Activated CD8-positive, alpha-beta memory T cell treated with anti-CD3 and anti-CD28 coated beads, Interleukin-2, amount 50 U/mL, for 4 hours (primary cell): Measurements from ENCODE around the gene SUGCT.

Experiments used
- DNase-seq: peaks from one replicate; pipeline ENCODE4 v3.0.0-alpha.2; 2020

The SUGCT gene

DNA sequence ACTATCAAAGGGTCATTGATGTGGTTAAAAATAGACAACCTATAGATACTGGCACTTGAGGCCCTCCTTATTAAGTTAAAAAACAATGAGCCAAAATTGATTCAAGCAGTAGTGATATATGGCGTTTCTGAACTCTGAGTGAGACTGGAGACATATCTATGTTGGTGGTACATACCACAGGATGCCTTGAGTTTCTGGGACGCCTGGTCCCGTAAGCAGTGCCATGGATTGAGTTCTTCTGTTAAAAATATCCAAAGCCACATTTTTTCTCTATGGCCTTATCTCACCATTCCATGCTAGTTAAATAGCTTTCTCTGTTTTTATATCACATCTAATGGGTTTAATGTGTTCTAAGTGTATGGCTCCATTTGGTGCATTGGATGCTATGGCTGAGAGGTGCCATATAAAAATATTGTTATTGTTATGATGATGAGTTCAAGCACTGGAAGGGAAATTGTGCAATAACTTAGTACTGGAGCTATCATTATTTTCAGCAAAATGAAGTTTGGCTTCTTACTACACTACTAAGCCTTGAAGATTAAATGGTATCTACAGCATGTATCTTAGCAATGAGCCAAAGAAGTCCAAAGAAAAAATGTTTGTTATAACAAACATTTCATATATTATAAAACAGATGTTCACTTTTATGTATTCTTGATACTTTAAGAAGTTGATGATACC is 713.9 kb downstream of the SUGCT start:
- DNase-seq = no peak

DNA sequence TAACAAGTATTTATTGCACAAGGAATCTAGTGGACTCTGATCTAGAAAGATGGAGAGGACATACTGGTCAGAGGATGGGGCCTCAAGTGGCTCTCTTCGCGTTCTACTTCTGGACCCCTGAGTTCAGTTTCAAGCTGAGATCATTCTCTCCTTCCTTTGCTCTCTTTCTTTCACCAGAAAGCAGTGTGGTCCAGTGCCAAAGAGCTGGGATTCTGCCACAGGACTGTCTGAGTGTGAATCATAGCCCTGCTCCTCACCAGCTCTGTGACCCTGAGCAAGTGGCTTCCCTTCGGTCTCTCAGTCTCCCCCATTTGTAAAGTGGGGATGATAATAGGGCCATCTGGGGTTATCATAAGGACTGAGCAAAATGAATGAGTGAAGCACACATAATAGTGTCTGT is 715.2 kb downstream of the SUGCT start:
- no peak for DNase-seq

DNA sequence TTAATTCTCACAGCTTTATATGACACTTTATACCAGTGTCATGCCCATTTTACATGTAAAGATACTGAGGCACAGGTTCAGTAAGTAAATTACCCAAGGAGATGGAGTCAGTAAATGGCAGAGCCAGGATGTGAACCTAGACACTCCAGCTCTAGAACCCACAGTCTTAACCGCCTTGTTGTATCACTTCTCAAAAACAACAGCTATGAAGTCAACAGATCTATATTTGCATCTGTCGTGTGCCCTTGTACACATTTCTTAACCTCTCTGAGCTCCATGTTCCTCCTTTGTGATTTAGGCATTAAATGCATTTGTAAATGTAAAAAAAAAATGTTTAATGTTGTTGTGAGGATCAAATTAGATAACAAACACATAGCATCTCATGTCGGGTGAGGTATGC is 716.2 kb downstream of the SUGCT start:
- no peak for DNase-seq

DNA sequence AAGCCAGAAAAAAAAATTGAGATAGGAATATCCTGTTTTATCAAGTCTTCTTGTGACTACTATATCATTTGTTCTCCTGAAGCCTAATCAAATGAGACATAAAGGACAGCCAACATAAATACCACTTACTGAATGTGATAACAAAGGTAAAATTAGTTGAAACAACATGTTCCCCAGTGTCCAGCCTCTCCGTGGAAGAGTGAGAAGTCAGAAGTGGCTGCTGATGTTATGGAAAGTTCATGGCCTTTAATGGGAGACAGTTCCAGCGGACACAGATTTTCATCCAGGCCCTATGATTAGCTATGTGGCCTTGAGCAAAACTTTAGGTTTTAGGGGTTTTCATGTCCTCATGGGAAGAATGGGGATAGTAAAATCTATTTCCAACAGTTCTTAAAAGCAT is 724.3 kb downstream of the SUGCT start:
- no peak for DNase-seq

DNA sequence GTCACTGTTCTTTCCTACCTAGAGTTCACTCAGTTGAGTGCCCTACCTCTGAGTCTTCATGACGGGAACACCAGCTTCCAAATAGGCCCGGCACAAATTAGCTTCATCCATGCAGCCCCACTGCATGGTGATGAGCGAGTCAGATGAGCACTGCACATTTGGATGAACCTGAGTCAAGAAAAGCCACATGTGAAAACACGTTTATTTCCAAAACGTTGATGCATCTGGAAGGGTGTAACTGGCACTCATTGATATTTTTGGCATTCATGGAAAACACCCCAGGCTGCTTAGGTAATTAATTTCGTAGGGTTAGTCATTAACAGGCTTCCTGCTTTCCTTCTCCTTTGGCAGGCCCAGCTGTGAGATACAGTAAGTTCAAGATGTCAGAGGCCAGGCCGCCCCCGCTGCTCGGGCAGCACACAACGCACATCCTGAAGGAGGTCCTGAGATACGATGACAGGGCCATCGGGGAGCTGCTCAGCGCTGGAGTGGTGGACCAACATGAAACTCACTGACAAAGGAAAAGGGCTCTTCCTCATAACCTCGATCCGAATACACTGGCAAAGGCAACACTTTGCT is 725.2 kb downstream of the SUGCT start:
- DNase-seq = no peak

DNA sequence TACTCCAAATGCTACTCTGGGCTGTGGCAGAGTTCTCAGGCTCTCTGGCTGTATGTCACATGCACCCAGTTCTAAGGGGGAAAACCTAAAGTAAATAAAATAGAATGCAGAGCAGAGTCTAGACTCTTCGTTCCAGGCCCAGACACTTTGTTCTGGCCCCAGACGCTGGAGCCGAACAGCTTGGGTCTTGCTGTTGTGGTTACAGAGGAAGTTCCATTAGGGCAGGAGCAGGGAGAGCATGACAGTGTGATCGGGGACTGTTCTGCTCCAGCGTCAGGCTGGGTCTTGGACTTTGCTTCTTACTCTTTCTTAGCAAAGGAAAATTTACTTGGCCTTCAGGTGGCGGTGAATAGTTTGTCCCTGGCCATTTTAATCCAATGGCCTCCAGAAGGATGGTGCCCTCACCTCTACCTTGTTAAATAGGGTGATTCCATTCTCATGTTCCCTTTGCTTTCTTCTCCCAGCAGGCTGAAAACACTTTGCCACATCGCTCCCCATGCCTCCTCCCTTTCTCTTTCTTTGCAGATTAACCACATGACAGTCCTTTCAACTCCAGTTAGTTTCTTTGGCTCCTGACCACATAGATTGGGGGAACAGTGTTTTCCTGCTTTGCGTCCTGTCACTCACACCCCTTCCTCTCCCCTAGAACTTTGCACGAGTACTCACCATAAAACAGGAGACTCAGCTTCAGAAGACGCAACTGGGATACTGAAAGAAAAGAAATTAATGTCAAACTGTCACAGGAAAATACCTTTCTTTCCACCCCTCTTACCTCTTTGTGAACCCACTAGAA is 730.8 kb downstream of the SUGCT start:
- no peak for DNase-seq

DNA sequence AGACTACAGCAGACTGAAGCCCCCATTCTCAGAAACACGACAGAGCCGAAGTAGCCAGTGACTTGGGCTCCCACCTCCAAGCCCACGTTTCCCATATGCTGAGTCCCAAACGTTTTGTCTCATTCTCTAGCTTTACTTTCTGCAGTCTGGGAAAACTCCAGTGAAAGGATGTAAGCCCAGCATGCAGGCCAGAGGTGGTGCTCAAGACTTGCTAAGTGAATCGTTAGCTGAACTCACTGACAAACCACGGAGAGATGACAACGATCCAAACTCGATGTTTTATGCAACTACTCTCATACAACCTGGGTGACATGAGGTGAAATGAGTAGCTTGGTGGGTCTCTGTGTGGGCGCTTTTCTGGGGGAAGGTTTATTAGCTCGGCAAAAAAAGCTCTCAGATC is 731.8 kb downstream of the SUGCT start:
- DNase-seq = no peak

DNA sequence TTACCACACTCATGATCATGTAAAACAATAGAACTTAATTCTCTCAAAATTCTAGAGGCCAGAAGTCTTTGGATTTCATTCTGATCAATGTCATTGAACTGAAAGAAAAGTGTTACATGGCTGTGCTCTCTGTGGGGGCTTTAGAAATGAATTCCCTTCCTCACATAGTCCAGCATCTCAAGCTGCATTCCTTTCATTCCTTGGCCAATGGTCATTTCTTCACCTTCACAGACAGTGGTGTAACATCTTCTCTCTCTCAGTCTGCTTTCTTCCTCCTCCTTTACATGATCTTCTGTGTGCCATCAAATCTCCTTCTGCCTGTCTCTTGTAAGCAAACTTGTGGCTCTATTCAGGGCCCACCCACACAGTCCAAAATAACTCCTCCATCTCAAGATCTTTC is 735.3 kb downstream of the SUGCT start:
- no peak for DNase-seq

DNA sequence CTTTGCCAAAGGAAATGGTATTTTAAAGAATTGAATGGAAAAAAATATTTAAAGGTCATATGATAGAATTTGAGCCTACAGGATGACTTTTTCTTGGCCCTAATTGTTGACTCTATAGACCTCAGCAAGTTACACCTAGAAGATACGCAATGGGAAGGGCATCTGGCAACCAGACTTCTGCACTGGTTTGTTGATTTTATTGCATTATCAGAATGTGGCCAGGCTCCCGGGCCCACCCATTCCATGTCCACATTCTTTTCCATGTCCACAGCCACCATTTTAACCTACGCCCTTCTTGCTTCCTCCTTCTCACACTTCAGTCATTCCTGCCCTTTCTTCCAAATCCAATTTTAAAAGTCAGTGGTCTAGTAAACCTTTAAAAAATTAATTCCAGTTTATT is 738.4 kb downstream of the SUGCT start:
- no peak for DNase-seq

DNA sequence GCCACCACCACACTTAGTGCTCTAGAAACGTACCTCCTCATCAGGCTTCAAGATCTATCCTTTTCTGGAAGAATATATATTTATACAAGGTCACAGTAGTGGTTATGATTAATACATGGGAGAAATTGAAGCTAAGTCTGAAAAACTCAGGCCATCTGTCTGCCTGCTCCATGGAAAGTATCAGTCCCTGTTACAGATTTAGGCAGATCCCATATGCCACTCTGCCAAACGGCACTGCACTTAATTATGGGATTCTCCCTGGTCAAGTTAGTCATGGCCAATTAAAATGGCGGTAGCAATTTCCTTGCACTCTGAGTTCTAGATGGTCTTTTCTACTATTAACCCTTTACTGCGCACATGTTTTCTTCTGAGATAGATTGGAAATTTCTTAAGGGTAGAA is 740.0 kb downstream of the SUGCT start:
- no peak for DNase-seq

DNA sequence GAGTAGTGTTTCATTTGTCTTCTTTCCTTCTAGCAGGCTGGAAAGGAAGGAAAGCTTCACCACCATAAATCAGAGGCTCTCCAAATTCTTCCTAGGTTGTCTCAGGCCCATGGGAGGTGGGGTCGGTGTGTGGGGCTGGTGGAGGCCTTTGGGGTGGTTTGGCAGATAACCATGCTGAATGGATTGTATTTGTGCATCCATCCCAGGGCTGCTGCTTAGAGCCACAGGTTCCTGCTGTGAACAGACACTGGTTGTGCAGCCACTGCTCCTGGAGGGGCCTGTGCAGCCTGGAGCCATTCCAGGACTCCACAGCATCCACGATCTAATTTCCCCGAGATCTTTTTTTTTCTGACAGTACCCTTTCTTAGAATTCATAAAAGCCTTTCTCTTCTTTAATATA is 741.8 kb downstream of the SUGCT start:
- no peak for DNase-seq

DNA sequence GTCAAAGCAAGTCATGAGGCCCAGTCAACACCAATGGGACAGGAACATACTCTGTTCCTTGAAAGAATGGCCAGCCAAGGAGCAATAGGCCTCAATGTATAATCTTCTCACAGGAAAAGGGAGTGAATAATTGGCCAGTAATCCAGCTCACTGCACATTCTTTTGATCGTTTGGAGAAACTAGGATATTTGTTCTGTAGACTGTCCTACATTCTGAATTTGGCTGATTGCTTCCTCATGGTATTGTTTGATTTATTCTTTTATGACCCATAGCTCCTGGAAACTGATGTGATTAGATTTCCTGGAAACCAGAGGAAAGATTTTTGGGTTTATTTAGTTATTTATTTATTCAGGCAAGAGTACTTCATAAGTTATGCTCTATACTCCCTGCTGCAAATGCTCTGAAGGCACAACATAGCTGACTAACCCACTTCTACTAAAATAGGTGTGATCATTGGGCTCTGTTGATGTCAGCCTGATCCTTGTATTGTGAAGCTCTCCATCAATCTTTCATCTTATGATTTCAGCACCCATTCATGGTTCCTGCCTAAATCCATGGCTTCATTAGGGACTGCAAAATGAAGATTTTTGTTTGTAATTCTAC is 745.2 kb downstream of the SUGCT start:
- DNase-seq = no peak

DNA sequence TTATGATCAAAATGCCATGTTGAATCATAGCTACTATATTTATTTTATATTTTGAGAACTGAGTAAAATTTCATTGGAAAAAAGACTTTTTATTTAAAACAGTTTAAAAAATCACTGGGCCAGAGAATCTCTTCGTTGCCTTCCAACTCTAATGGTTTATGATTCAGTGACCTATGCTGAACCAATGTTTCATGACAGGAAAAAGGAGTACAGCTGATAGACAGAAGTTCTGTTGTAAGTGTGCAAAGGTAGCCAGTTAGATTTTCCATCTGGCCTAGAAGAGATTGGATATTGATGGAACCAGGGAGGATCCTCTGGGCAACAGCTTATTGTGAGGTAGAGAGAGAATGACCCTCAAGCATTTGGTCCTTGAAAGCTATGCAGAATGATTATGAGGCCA is 745.8 kb downstream of the SUGCT start:
- no peak for DNase-seq

DNA sequence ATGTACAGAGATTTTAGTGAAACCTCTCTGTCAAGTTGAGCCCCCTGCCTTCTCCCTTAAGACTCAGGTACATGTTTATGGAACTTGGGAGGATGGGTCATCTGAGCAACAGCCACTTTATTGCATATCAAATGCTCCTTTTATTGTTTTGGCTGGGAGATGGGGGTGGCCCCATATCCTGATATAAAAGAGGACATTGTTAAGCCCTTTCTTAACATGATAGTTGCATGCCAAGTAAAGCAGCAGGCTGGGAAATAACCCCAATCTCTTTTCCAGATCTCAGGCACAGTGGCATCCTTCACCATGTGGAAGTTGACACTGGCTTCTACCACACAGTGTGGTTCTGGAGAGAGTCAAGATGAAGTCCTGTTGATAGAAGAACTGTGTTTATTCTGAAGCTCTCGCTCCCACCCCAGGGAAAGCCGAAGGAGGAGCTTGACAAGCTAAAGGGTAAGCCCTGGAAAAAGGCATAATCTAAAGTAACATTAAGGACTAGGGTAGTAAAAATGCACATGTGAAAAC is 746.7 kb downstream of the SUGCT start:
- DNase-seq = no peak

DNA sequence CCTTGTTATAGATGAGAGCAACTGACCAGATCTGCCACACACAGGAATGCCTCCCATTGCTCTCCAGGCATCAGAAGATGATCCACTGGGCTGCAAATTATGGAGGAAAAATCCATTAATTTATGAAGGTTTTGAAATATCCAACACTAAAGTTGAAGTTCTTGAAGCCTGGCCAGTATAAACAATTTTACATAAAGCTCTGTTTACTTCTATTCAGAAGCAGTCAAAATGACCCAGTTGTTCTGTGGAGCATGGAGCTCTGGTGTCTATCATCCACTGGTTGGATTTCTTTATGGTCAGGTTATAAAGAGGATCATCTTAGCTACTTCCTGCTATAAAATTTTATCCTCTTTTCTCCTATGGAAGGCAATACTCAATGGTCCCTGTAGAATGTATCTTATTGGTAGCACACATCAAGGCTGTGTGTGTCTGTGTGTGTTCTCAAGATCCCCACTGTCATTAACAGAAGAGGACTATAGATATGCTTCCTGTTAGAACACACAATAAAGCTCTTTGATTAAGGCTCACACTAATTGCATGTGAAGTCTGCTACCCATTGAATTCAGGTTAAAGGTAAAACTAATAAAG is 747.4 kb downstream of the SUGCT start:
- DNase-seq = no peak

DNA sequence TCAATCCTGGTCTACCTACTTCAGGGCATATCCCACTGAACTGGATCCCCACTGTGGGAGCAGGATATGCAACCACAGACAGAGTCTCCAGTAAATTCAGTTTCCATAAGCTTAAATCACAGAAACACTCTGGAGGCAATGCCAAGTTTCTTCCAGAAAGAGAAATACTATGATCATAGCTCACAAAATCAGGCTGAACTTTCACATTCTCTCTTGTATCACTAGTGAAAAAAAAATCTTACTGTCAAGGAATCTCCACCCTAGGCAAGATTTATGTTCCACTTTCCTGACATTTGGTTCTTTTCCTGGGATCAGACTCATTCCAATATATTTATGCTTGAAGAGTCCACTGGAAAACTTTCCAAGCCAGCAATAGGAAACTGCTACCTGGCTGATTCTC is 749.0 kb downstream of the SUGCT start:
- DNase-seq = no peak

DNA sequence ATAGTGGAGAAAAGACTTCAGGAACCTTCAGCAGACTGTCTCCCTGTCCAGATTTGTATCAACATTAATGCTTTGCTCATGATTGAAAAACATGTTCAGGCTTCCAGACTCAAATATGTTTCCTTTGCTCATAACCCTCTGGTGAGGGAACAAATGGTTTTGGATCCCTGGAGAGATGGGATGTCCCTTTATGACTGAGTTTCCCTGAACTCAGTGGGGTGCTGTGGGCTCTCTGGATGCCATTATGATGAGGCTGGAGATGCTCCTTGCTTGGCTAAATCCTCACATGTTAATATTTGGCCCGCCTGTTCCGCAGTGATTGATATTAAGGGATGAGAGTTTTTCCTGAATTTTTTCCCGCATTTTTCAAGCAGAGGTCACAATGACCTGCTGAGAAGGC is 749.4 kb downstream of the SUGCT start:
- no peak for DNase-seq

DNA sequence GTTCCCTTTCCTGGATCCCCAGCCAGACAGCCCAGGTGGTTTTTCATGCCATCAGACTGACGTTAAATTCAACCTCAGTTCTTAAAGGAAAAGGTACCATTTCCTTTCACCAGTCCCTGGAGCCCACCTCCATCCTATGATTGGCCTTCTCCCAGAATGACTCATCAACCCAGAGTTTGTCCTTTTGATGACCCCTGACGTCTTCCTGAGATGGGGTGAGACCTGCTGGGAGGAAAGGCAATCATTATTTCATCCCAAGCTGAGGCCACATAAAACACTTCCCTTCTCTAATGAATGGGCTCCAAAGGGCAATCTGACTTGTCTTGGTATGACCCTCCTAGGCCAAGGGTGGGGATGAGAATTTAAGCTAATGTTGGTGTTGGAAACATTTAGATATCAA is 750.7 kb downstream of the SUGCT start:
- DNase-seq = no peak

DNA sequence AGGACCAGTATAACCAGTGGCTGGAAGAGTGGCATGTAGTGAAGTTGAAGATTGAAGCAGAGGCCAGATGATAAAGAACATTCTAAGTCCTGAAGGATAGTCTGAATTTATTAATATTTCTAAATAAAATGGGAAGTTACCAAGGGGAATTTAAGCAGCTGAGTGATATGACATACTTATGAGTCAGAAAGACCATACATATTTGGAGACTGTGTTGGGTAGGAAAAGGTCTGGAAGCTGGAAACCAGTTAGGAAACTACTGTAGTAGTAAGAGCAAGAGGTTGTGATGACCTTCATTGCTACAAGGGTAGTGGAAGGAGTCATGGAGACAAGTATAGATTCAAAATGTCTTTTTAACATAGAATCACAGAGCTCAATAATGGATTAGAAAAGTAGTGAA is 752.3 kb downstream of the SUGCT start:
- no peak for DNase-seq

DNA sequence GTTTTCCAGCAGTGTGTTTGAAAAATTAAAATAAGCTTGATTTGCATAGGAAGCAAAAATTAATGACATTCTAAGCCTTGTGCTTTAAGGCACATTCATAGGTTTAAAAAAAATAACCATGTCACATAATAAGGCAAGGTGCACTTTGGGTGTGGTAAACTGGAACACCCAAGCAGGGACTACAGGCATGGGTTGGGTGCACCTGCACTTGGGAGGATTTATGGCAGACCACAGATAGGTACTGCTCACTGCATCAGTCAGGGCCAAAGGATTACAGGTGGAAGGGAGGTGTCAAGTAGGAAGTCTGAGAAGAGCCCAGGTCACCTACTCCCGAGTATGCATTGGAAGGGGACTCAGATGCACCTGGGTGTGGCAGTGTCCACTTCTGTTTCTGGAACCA is 753.7 kb downstream of the SUGCT start:
- DNase-seq = no peak

DNA sequence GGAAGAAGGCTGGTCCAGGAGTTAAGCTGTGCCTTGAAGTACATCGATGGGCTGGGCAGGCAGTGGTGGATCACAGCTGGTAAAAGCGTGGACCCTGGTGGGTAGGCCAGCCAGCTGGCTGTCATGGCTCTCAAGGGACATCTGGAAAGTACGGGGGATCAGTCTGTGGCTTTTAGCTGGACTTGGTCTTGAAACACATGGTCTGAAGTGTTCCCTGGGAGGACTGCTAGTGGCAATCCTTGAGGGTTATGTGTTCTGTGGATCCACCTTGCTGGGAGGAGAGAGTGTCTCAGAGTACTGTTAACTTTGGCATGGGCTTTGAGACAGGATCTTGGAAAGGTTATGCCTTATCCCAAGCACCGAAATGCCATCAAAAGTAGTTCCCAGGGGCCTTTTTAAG is 754.3 kb downstream of the SUGCT start:
- no peak for DNase-seq

DNA sequence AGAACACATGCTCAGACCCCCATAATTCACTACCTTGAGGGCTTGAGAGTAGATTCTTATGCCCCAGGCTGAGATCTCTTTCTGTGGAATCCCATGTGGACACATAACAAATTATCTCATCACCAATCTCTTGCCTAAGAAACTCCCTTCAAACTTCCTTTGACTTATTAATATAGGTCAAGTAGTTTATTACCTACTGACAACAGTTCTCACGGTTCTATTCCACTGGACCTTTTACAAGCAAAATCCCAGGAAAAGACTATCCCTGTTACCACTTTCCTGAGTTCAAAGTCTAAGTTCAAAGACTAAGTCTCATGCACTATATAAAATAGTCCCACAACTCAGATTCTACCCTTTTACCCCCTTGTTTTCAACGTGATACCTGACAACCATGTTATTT is 754.7 kb downstream of the SUGCT start:
- no peak for DNase-seq

DNA sequence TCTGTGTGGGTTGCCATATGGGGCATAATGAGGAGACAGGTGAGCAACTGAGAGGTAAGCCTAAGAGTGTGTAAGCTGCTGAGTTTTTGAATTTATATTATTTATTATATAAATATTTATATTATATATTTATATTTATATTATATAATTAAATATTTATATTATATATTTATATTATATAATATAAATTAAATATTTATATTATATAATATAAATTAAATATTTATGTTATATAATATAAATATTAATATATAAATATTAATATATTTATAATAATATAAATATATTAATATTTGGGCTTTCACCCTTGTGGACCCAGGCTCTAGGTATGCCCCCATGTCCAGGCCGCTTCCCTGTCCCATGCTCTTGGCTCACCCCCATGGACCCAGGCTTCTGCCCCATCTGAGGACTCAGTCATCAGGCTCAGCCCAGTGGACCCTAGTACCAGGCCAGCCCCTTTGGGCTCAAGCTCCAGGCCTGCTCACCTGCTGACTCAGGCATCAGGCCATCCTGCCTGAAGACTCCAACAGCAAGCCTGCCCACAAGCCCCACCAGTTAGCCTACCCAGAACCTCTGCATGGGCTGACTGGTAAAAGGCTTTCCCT is 755.4 kb downstream of the SUGCT start:
- DNase-seq = no peak
